ENCODE measurements around the gene ZNF521. TPM values are rescaled to one million over a fixed set of nuclear protein-coding genes. Genes with fewer than 3 reads are reported as not detected.

The ZNF521 gene
- total and polyA plus RNA-seq, 9 donors = 24.3 to 51.3 (median 44.1) TPM

- no peaks in the 10 kb centered on the region for H3K36me3 ChIP-seq
- no peak for DNase-seq
- no peaks in the 10 kb centered on the region for H3K9me3 ChIP-seq
- no peak overlapping the region for H3K4me3 ChIP-seq
- TF ChIP-seq EP300 (IDR thresholded peaks at IDR 0.05) (no peak), CTCF (IDR thresholded peaks at IDR 0.05) (no peak), POLR2A (IDR thresholded peaks at IDR 0.05) (no peak)
- no peaks in the 10 kb centered on the region for H3K4me1 ChIP-seq (ENCODE audit: insufficient read depth)
- H3K27ac ChIP-seq = no peak overlapping the region
- intact Hi-C loops (cut with DNase I) = no loop called here
- no peaks in the 10 kb centered on the region for H3K27me3 ChIP-seq
- 65 to 84% (median 68%) methylated on average over 3 of the region's 3 CpGs for WGBS, 3 donors
Measured at GRCh38 chr18:25066516-25066915, 285.4 kb downstream of the ZNF521 start.

DNA sequence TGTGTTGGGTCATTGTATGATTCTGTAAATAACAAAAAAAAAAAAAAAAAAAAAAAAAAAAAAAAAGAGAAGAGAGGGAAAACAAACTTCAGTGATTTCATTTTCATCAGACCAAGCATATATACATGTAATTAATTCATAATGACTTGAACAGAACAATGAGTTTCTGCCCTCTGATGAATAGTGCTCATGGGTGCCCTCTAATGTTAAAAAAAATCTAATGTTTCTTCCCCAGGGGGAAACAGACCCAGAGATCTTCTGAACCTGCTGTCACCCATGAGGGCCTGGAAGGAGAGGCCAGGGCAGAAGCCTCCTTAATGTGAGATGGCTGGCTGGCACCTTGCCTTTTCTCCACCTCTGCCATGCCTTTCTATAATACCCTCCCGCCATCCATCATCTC, 289.2 kb downstream of the ZNF521 start:
- intact Hi-C loops (cut with DNase I) = no loop called here
- TF ChIP-seq POLR2A (IDR thresholded peaks at IDR 0.05) (no peak), EP300 (IDR thresholded peaks at IDR 0.05) (no peak), CTCF (IDR thresholded peaks at IDR 0.05) (no peak)
- Histone ChIP-seq H3K4me1 (ENCODE audit: insufficient read depth) (no peaks in the 10 kb centered on the region), H3K4me3 (no peak overlapping the region), H3K27me3 (no peaks in the 10 kb centered on the region), H3K36me3 (no peaks in the 10 kb centered on the region), H3K27ac (no peak overlapping the region), H3K9me3 (no peaks in the 10 kb centered on the region)
- 98 to 100% (median 100%) methylated on average over 1 of the region's 1 CpG for WGBS, 3 donors
- no peak for DNase-seq

DNA sequence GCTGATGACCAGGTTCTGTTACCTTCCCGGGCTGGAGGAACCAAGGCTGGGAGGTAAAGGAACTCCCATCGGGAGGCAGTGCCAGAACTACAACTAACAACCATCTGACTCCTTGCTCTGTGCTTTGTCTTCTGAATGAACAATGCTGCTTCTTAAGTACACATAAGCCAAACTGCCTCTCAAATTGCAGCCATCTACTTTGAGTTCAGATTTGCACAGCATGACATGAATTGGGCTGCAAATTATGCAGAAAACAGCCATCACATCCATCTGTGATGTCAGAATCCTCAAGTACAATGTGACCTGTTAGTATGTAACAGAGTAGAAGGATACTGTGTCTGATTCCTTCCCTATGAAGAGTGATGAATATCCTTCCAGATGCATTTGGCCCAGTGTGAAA, 290.6 kb downstream of the ZNF521 start:
- TF ChIP-seq POLR2A (IDR thresholded peaks at IDR 0.05) (no peak), EP300 (IDR thresholded peaks at IDR 0.05) (no peak), CTCF (IDR thresholded peaks at IDR 0.05) (no peak)
- DNase-seq = no peak
- Histone ChIP-seq H3K4me1 (ENCODE audit: insufficient read depth) (no peaks in the 10 kb centered on the region), H3K4me3 (no peak overlapping the region), H3K9me3 (no peaks in the 10 kb centered on the region), H3K36me3 (no peaks in the 10 kb centered on the region), H3K27ac (no peak overlapping the region), H3K27me3 (no peaks in the 10 kb centered on the region)
- intact Hi-C loops (cut with DNase I) = no loop called here
- 91 to 97% (median 92%) methylated on average over 2 of the region's 2 CpGs for WGBS, 3 donors

- no peaks in the 10 kb centered on the region for H3K36me3 ChIP-seq
- no peak for TF ChIP-seq CTCF (IDR thresholded peaks at IDR 0.05)
- no peaks in the 10 kb centered on the region for H3K4me1 ChIP-seq (ENCODE audit: insufficient read depth)
- no peak overlapping the region for H3K27ac ChIP-seq
- no peak overlapping the region for H3K4me3 ChIP-seq
- intact Hi-C loops (cut with DNase I) = no loop called here
- H3K9me3 ChIP-seq = no peaks in the 10 kb centered on the region
- WGBS, 3 donors = 85 to 93% (median 93%) methylated on average over 5 of the region's 5 CpGs
- no peaks in the 10 kb centered on the region for H3K27me3 ChIP-seq
- DNase-seq = no peak
Measured at GRCh38 chr18:25058521-25058920, 293.4 kb downstream of the ZNF521 start.
